Hematopoietic multipotent progenitor cell treated with erythropoietin and hydrocortisone succinate and interleukin-3 and kit ligand, for 15 days (in vitro differentiated cells): ENCODE data around the gene CDH16.

Source experiments
- DNase-seq: peaks from one replicate; pipeline ENCODE4 v3.0.0-alpha.2; 2015; ENCODE audit warnings: low spot score

Gene CDH16

GRCh38 chr16:66894948-66895688 lies 23.6 kb downstream of the CDH16 start:
- DNase-seq, result peak; percentile 70

- no peak for DNase-seq
Observed at GRCh38 chr16:66894055-66894454, 24.6 kb downstream of the CDH16 start.

- no peak for DNase-seq
Observed at GRCh38 chr16:66891797-66892196, 26.9 kb downstream of the CDH16 start.

GRCh38 chr16:66891360-66891759 lies 27.3 kb downstream of the CDH16 start:
- no peak for DNase-seq

- DNase-seq, result no peak
Observed at GRCh38 chr16:66890799-66891198, 27.9 kb downstream of the CDH16 start.

GRCh38 chr16:66889622-66890021 lies 29.1 kb downstream of the CDH16 start:
- DNase-seq, result no peak

- no peak for DNase-seq
Observed at GRCh38 chr16:66888647-66889615, 29.8 kb downstream of the CDH16 start.

- no peak for DNase-seq
Observed at GRCh38 chr16:66886914-66887313, 31.8 kb downstream of the CDH16 start.

- no peak for DNase-seq
Observed at GRCh38 chr16:66886321-66886720, 32.4 kb downstream of the CDH16 start.

GRCh38 chr16:66885491-66885890 lies 33.2 kb downstream of the CDH16 start:
- DNase-seq, result no peak

- DNase-seq, result no peak
Observed at GRCh38 chr16:66882702-66883101, 36.0 kb downstream of the CDH16 start.

- DNase-seq, result no peak
Observed at GRCh38 chr16:66881964-66882508, 36.6 kb downstream of the CDH16 start.

- DNase-seq, result no peak
Observed at GRCh38 chr16:66881560-66881959, 37.1 kb downstream of the CDH16 start.

- DNase-seq, result no peak
Observed at GRCh38 chr16:66881014-66881417, 37.7 kb downstream of the CDH16 start.

- DNase-seq, result peak; percentile 83
Observed at GRCh38 chr16:66880288-66881013, 38.2 kb downstream of the CDH16 start, which contains the start of gene PDP2. TSS of gene PDP2 (plus strand) at chr16:66880515. CDS start at chr16:66884285, 3,770 bp downstream.

GRCh38 chr16:66878067-66878466 lies 40.6 kb downstream of the CDH16 start:
- DNase-seq, result no peak

- DNase-seq, result no peak
Observed at GRCh38 chr16:66874079-66874775, 44.5 kb downstream of the CDH16 start.

- no peak for DNase-seq
Observed at GRCh38 chr16:66873685-66874055, 45.0 kb downstream of the CDH16 start.

- peak; percentile 77 for DNase-seq
Observed at GRCh38 chr16:66872943-66873684, 45.6 kb downstream of the CDH16 start.

- no peak for DNase-seq
Observed at GRCh38 chr16:66872559-66872942, 46.1 kb downstream of the CDH16 start.

- DNase-seq, result no peak
Observed at GRCh38 chr16:66871840-66872239, 46.8 kb downstream of the CDH16 start.
